KMS-11 (cell line): ENCODE data around the gene DPH6.

Source experiments
- H2AFZ ChIP-seq: fragments of 200-600 bp; sonication (generic); 2 replicates; pipeline ENCODE4 v1.6.1; 2016; ENCODE audit warnings: antibody characterized with exemption, mixed run types, low read depth
- H3K27ac ChIP-seq: fragments of 200-600 bp; sonication (generic); 2 replicates; pipeline ENCODE4 v1.6.1; 2016; ENCODE audit warnings: mild to moderate bottlenecking, mixed run types
- H3K27me3 ChIP-seq: fragments of 200-600 bp; sonication (generic); 2 replicates; pipeline ENCODE4 v1.6.1; 2017; ENCODE audit warnings: mild to moderate bottlenecking, low read depth, mixed run types, moderate library complexity; ENCODE audit not compliant: insufficient read depth
- H3K36me3 ChIP-seq: fragments of 200-600 bp; sonication (generic); 2 replicates; pipeline ENCODE4 v1.6.1; 2017; ENCODE audit warnings: mild to moderate bottlenecking, mixed run types; ENCODE audit not compliant: insufficient read depth
- H3K4me1 ChIP-seq: fragments of 200-600 bp; sonication (generic); 2 replicates; pipeline ENCODE4 v1.6.1; 2016; ENCODE audit warnings: mild to moderate bottlenecking, low read depth, mixed run types; ENCODE audit not compliant: poor library complexity, severe bottlenecking
- H3K4me2 ChIP-seq: fragments of 200-600 bp; sonication (generic); 2 replicates; pipeline ENCODE4 v1.7.0; 2016; ENCODE audit warnings: mild to moderate bottlenecking, mixed run types
- H3K4me3 ChIP-seq: fragments of 200-600 bp; sonication (generic); IDR thresholded peaks from 2 replicates; pipeline ENCODE4 v1.6.1; 2017; ENCODE audit warnings: low read depth, low read length, mixed read lengths; ENCODE audit not compliant: insufficient read depth
- H3K79me2 ChIP-seq: fragments of 200-600 bp; sonication (generic); 2 replicates; pipeline ENCODE4 v1.6.1; 2016; ENCODE audit warnings: low read depth, mixed run types; ENCODE audit not compliant: insufficient read depth
- H3K9ac ChIP-seq: fragments of 200-600 bp; sonication (generic); 2 replicates; pipeline ENCODE4 v1.6.1; 2016; ENCODE audit warnings: mild to moderate bottlenecking, mixed run types
- H4K20me1 ChIP-seq: fragments of 200-600 bp; sonication (generic); 2 replicates; pipeline ENCODE4 v1.6.1; 2016; ENCODE audit warnings: mild to moderate bottlenecking, mixed run types; ENCODE audit not compliant: insufficient read depth
- CTCF ChIP-seq: fragments of 200-600 bp; sonication (generic); conservative IDR thresholded peaks from 2 replicates; pipeline ENCODE4 v1.6.1; 2017; ENCODE audit warnings: low read depth, mild to moderate bottlenecking, antibody characterized with exemption, low read length, moderate library complexity, mixed read lengths

The DPH6 gene

DNA sequence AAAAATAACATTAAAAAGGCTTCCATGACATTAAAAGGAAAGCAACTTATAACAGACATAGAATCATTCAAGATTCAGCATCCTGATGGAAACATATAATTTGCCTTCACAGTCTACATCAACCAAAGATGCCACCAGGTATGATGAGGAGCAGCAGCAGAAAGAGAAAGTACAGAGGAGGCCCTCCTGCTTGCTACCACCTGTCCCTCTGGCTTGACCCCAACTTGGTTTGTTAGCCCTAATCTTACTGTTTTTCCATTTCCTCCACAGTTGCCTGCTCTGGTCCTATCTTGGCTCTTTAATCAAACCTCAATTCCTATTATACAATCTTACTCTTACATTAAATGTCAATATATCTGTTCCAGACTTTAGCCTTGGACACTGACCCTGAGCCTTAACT is 171.3 kb downstream of the DPH6 start:
- H2AFZ ChIP-seq, result no peak overlapping the region
- no peaks in the 10 kb centered on the region for H3K4me1 ChIP-seq
- H3K4me2 ChIP-seq, result no peak overlapping the region
- H3K4me3 ChIP-seq, result no peak overlapping the region
- H3K9ac ChIP-seq, result no peak overlapping the region
- no peaks in the 10 kb centered on the region for H3K27me3 ChIP-seq
- H3K27ac ChIP-seq, result no peak overlapping the region
- H3K36me3 ChIP-seq, result no peaks in the 10 kb centered on the region
- no peaks in the 10 kb centered on the region for H4K20me1 ChIP-seq
- no peaks in the 10 kb centered on the region for H3K79me2 ChIP-seq
- TF ChIP-seq CTCF, result no peak

DNA sequence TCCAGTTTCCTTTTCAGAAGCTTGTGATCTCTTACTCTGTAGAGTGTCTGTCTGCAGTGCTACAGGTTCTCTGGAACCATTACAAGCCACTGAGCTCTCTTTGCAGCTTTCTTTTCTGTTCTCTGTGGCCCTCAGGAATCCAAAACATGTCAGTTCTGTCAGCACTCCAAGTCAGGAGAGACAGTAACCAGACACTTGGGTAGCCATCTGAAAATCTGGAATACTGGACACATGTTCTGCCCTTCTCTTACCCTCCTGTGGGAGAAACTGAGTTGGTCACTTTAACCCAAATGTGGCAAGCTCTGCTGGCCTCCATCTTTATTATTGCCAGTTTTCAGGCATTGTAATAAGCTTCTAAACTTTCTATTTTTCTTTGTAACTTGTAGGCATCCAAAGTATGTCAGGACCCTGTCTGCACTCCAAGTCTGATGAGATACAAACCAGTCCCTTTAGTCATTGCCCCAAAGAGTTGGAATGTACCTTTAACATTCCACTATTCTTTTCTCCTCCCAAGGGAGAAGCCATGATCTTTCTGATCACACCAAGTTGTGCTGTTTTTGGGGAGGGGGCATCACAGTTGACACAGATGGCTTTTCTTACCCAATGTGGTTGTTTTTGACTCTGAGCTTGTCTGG is 183.7 kb downstream of the DPH6 start:
- H3K79me2 ChIP-seq, result no peaks in the 10 kb centered on the region
- no peak for TF ChIP-seq CTCF
- no peaks in the 10 kb centered on the region for H3K36me3 ChIP-seq
- H3K4me3 ChIP-seq, result no peak overlapping the region
- H3K4me2 ChIP-seq, result no peak overlapping the region
- H3K4me1 ChIP-seq, result no peaks in the 10 kb centered on the region
- no peaks in the 10 kb centered on the region for H4K20me1 ChIP-seq
- H2AFZ ChIP-seq, result no peak overlapping the region
- no peak overlapping the region for H3K9ac ChIP-seq
- H3K27ac ChIP-seq, result no peak overlapping the region
- no peaks in the 10 kb centered on the region for H3K27me3 ChIP-seq

DNA sequence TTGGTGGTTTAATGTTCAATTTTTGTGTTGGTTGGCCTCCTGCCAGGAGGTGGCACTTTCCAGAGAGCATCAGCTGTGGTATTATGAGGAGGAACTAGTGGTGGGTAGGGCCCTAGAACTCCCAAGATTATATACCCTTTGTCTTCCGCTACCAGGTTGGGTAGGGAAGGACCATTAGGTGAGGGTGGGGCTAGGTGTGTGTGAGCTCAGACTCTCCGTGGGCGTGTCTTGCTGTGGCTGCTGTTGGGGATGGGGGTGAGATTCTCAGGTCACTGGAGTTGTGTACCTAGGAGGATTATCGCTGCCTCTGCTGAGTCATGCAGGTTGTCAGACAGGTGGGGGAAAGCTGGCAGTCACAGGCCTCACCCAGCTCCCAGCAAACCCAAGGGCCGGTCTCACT is 187.1 kb downstream of the DPH6 start:
- H4K20me1 ChIP-seq, result no peaks in the 10 kb centered on the region
- no peaks in the 10 kb centered on the region for H3K4me1 ChIP-seq
- H3K9ac ChIP-seq, result no peak overlapping the region
- no peak for TF ChIP-seq CTCF
- no peaks in the 10 kb centered on the region for H3K79me2 ChIP-seq
- no peaks in the 10 kb centered on the region for H3K36me3 ChIP-seq
- H3K4me3 ChIP-seq, result no peak overlapping the region
- no peak overlapping the region for H2AFZ ChIP-seq
- H3K27ac ChIP-seq, result no peak overlapping the region
- H3K27me3 ChIP-seq, result no peaks in the 10 kb centered on the region
- H3K4me2 ChIP-seq, result no peak overlapping the region

DNA sequence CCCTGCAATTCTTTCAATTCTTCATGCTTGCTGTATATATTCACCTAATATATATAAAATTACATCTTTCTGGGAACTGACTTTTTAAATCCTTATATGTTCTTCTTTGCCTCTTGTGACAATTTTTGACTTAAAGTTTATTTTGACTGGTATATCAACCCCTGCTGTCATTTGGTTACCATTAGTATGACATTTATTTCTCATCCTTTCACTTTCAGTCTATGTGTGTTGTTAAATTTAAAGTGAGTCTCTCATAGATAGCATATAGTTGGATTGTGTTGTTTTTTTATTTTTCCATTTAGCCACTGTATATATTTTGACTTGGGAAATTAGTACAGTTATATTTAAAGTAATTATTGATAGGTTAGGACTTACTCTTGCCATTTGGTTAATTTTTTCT is 194.9 kb downstream of the DPH6 start:
- Histone ChIP-seq H3K4me3 (no peak overlapping the region), H3K4me1 (no peaks in the 10 kb centered on the region), H3K79me2 (no peaks in the 10 kb centered on the region), H3K27me3 (no peaks in the 10 kb centered on the region), H3K9ac (no peak overlapping the region), H2AFZ (no peak overlapping the region), H4K20me1 (no peaks in the 10 kb centered on the region), H3K4me2 (no peak overlapping the region), H3K36me3 (no peaks in the 10 kb centered on the region), H3K27ac (no peak overlapping the region)
- no peak for TF ChIP-seq CTCF
